Ishikawa (cell line): ENCODE measurements around the gene WDR5B.
A peak's percentile ranks its signal among the peaks of the same experiment; 100 is the strongest.

Experiments
- CEBPB ChIP-seq: IDR thresholded peaks from 2 replicates; pipeline ENCODE4 v1.6.1; 2012
- CREB1 ChIP-seq: IDR thresholded peaks from 2 replicates; pipeline ENCODE4 v1.6.1; 2012; ENCODE audit warnings: low read depth
- EGR1 ChIP-seq: IDR thresholded peaks from 2 replicates; pipeline ENCODE4 v1.6.1; 2012
- EP300 ChIP-seq: IDR thresholded peaks from 2 replicates; pipeline ENCODE4 v1.6.1; 2012; ENCODE audit warnings: borderline replicate concordance
- FOXM1 ChIP-seq: IDR thresholded peaks from 2 replicates; pipeline ENCODE4 v1.6.1; 2012; ENCODE audit warnings: low read depth, borderline replicate concordance
- NFIC ChIP-seq: IDR thresholded peaks from 2 replicates; pipeline ENCODE4 v1.6.1; 2012
- RAD21 ChIP-seq: IDR thresholded peaks from 2 replicates; pipeline ENCODE4 v1.6.1; 2012; ENCODE audit warnings: low read depth
- TAF1 ChIP-seq: IDR thresholded peaks from 2 replicates; pipeline ENCODE4 v1.6.1; 2012; ENCODE audit warnings: low read depth, mild to moderate bottlenecking
- TCF12 ChIP-seq: IDR thresholded peaks from 2 replicates; pipeline ENCODE4 v1.6.1; 2012; ENCODE audit warnings: low read depth
- TEAD4 ChIP-seq: IDR thresholded peaks from 2 replicates; pipeline ENCODE4 v1.6.1; 2012
- USF1 ChIP-seq: IDR thresholded peaks from 2 replicates; pipeline ENCODE4 v1.6.1; 2012
- YY1 ChIP-seq: IDR thresholded peaks from 2 replicates; pipeline ENCODE4 v1.6.1; 2012; ENCODE audit warnings: low read depth
- ZBTB7A ChIP-seq: IDR thresholded peaks from 2 replicates; pipeline ENCODE4 v1.6.1; 2012; ENCODE audit warnings: low read depth
- TF ChIP-seq, protein P1 (sequence below): IDR thresholded peaks from 2 replicates; pipeline ENCODE4 v1.6.1; 2012
- TF ChIP-seq, protein P2 (sequence below): IDR thresholded peaks from 2 replicates; pipeline ENCODE4 v1.6.1; 2012; ENCODE audit warnings: low read depth, mild to moderate bottlenecking

Gene WDR5B

GRCh38 chr3:122427857-122428471, 12.1 kb upstream of the WDR5B start:
- TF ChIP-seq CEBPB (no peak), FOXM1 (no peak), EGR1 (no peak), USF1 (no peak), EP300 (no peak), NFIC (no peak), TEAD4 (no peak), CREB1 (no peak), ZBTB7A (no peak), TAF1 (no peak), RAD21 (no peak), TCF12 (no peak), YY1 (no peak)
- TF ChIP-seq, protein P1, sequence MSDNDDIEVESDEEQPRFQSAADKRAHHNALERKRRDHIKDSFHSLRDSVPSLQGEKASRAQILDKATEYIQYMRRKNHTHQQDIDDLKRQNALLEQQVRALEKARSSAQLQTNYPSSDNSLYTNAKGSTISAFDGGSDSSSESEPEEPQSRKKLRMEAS, result no peak
- TF ChIP-seq, protein P2, sequence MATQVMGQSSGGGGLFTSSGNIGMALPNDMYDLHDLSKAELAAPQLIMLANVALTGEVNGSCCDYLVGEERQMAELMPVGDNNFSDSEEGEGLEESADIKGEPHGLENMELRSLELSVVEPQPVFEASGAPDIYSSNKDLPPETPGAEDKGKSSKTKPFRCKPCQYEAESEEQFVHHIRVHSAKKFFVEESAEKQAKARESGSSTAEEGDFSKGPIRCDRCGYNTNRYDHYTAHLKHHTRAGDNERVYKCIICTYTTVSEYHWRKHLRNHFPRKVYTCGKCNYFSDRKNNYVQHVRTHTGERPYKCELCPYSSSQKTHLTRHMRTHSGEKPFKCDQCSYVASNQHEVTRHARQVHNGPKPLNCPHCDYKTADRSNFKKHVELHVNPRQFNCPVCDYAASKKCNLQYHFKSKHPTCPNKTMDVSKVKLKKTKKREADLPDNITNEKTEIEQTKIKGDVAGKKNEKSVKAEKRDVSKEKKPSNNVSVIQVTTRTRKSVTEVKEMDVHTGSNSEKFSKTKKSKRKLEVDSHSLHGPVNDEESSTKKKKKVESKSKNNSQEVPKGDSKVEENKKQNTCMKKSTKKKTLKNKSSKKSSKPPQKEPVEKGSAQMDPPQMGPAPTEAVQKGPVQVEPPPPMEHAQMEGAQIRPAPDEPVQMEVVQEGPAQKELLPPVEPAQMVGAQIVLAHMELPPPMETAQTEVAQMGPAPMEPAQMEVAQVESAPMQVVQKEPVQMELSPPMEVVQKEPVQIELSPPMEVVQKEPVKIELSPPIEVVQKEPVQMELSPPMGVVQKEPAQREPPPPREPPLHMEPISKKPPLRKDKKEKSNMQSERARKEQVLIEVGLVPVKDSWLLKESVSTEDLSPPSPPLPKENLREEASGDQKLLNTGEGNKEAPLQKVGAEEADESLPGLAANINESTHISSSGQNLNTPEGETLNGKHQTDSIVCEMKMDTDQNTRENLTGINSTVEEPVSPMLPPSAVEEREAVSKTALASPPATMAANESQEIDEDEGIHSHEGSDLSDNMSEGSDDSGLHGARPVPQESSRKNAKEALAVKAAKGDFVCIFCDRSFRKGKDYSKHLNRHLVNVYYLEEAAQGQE, result no peak

- TF ChIP-seq EGR1 (no peak), YY1 (no peak), TAF1 (no peak), TEAD4 (no peak), RAD21 (no peak)
Measured at GRCh38 chr3:122421836-122422235, 6.0 kb upstream of the WDR5B start.

DNA sequence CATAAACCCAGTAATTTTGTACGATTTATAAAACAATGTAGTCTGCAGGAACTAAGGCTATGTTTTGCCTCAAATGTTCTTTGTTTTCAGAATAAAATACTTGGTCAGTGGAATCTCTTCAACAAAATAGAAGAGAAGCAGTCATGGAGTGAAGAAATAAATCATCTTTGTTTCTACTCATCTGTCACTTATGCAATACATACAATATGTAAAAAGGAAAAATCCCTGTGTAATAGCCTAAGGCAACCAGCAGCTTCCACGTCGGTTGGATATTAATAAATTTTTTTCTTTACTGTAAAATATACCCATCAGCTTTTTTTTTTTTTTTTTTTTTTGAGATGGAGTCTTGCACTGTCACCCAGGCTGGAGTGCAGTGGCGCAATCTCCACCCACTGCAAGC, 5.2 kb upstream of the WDR5B start:
- TF ChIP-seq EGR1 (no peak), YY1 (no peak), TAF1 (no peak), FOXM1 (no peak), ZBTB7A (no peak), TCF12 (no peak), RAD21 (no peak), USF1 (no peak), EP300 (no peak), NFIC (no peak), CREB1 (no peak), TEAD4 (no peak), CEBPB (no peak)
- TF ChIP-seq, protein P2, result no peak
- TF ChIP-seq, protein P1, result no peak

GRCh38 chr3:122416966-122417365, 1.1 kb upstream of the WDR5B start:
- no peak for TF ChIP-seq TCF12
- TF ChIP-seq NFIC, result no peak
- no peak for TF ChIP-seq EP300
- TF ChIP-seq, protein P1, result no peak
- TF ChIP-seq YY1, result no peak
- no peak for TF ChIP-seq RAD21
- TF ChIP-seq CREB1, result no peak
- no peak for TF ChIP-seq EGR1
- TF ChIP-seq TEAD4, result no peak

DNA sequence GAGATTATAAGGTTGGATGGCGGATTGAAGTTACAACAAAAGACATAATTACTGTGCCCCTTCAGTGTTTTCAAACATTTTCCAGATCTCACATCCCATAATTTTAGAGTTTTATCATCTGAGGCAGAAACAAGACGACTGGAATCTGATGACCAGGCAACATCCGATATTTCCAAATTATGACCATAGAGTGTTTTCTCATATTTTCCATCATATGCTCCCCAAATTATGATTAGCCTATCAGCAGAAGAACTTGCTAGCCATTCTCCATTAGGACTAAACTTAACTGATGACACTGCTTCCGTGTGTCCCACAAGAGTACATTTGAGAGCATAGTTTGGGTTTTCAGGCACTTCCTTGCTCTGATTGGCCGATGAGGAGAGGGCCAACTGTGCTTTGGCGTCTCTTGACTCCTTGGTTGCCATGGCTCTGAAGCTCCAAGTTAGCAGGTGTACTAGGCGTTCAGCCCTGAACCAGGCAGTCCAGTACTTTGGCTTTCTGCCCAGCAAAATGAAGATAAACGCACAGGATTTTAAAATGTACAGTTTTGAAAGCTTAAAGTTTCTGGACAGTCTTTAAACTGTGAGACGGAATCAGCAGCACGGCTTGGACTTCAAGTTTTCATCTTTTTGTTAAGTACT, 638 bp downstream of the WDR5B start:
- TF ChIP-seq NFIC (0 out of 2 replicates have a peak, but pooled peaks have one; percentile 7), TCF12 (no peak)

GRCh38 chr3:122414391-122414790, 1.5 kb downstream of the WDR5B start:
- TF ChIP-seq TAF1 (no peak), RAD21 (no peak), CEBPB (no peak), TEAD4 (no peak), ZBTB7A (no peak), TCF12 (no peak), EGR1 (no peak), USF1 (no peak), EP300 (no peak), YY1 (no peak), NFIC (no peak), FOXM1 (no peak), CREB1 (no peak)
- TF ChIP-seq, protein P2, result no peak
- TF ChIP-seq, protein P1, result no peak
